Measurements from ENCODE around the gene CHRNB2. TPM values are rescaled to one million over a fixed set of nuclear protein-coding genes. Genes with fewer than 3 reads are reported as not detected.

Gene CHRNB2
- total and polyA plus RNA-seq, 9 of the 15 experiments (the other 6 are each of a cell fraction or from before 2014, with no cell fraction given) = 0.01 TPM; not detected in 8

DNA sequence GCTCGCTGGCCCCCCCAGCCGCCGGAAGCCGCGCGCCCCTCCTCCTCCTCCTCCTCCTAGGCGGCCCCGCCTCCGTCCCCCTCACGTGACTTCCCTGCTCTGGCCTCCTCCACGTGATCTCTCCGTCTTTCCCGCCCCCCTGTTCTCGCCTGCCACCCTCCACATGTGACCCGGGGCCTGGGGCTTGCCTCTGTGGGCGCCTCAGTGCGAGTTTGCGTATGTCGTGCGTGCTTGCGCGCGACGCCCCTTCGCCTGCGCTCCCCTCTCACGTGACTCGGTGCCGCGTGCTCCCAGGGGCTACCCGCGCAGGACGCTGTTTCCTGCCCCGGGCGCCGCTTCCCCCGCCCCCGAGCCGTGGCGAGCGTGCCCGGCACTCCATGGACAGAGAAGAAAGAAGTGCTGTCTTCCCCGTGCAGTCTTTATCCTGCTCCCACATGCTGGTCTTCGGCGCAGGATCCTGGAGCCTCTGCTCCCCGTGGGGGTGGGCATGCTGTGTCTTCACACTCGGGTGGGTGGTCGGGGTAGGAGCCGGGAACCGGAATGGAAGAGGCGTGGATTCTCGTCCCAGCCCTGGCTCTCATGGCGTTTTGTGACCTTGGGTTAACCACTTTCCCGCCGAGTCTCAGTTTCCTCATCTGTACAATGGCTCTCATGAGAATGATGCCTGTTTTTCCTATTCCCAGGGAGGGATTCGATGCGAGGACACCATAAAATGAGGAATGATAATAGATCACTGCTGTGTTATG is 8.7 kb upstream of the CHRNB2 start (continued):
- TF ChIP-seq, protein P1, sequence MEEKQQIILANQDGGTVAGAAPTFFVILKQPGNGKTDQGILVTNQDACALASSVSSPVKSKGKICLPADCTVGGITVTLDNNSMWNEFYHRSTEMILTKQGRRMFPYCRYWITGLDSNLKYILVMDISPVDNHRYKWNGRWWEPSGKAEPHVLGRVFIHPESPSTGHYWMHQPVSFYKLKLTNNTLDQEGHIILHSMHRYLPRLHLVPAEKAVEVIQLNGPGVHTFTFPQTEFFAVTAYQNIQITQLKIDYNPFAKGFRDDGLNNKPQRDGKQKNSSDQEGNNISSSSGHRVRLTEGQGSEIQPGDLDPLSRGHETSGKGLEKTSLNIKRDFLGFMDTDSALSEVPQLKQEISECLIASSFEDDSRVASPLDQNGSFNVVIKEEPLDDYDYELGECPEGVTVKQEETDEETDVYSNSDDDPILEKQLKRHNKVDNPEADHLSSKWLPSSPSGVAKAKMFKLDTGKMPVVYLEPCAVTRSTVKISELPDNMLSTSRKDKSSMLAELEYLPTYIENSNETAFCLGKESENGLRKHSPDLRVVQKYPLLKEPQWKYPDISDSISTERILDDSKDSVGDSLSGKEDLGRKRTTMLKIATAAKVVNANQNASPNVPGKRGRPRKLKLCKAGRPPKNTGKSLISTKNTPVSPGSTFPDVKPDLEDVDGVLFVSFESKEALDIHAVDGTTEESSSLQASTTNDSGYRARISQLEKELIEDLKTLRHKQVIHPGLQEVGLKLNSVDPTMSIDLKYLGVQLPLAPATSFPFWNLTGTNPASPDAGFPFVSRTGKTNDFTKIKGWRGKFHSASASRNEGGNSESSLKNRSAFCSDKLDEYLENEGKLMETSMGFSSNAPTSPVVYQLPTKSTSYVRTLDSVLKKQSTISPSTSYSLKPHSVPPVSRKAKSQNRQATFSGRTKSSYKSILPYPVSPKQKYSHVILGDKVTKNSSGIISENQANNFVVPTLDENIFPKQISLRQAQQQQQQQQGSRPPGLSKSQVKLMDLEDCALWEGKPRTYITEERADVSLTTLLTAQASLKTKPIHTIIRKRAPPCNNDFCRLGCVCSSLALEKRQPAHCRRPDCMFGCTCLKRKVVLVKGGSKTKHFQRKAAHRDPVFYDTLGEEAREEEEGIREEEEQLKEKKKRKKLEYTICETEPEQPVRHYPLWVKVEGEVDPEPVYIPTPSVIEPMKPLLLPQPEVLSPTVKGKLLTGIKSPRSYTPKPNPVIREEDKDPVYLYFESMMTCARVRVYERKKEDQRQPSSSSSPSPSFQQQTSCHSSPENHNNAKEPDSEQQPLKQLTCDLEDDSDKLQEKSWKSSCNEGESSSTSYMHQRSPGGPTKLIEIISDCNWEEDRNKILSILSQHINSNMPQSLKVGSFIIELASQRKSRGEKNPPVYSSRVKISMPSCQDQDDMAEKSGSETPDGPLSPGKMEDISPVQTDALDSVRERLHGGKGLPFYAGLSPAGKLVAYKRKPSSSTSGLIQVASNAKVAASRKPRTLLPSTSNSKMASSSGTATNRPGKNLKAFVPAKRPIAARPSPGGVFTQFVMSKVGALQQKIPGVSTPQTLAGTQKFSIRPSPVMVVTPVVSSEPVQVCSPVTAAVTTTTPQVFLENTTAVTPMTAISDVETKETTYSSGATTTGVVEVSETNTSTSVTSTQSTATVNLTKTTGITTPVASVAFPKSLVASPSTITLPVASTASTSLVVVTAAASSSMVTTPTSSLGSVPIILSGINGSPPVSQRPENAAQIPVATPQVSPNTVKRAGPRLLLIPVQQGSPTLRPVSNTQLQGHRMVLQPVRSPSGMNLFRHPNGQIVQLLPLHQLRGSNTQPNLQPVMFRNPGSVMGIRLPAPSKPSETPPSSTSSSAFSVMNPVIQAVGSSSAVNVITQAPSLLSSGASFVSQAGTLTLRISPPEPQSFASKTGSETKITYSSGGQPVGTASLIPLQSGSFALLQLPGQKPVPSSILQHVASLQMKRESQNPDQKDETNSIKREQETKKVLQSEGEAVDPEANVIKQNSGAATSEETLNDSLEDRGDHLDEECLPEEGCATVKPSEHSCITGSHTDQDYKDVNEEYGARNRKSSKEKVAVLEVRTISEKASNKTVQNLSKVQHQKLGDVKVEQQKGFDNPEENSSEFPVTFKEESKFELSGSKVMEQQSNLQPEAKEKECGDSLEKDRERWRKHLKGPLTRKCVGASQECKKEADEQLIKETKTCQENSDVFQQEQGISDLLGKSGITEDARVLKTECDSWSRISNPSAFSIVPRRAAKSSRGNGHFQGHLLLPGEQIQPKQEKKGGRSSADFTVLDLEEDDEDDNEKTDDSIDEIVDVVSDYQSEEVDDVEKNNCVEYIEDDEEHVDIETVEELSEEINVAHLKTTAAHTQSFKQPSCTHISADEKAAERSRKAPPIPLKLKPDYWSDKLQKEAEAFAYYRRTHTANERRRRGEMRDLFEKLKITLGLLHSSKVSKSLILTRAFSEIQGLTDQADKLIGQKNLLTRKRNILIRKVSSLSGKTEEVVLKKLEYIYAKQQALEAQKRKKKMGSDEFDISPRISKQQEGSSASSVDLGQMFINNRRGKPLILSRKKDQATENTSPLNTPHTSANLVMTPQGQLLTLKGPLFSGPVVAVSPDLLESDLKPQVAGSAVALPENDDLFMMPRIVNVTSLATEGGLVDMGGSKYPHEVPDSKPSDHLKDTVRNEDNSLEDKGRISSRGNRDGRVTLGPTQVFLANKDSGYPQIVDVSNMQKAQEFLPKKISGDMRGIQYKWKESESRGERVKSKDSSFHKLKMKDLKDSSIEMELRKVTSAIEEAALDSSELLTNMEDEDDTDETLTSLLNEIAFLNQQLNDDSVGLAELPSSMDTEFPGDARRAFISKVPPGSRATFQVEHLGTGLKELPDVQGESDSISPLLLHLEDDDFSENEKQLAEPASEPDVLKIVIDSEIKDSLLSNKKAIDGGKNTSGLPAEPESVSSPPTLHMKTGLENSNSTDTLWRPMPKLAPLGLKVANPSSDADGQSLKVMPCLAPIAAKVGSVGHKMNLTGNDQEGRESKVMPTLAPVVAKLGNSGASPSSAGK (IDR thresholded peaks at IDR 0.05) = peak; percentile 100
- TF ChIP-seq SRSF7 (optimal IDR thresholded peaks at IDR 0.05; ENCODE audit: low read depth, low read length) = no peak
- TF ChIP-seq GTF2A2 (tag; IDR thresholded peaks at IDR 0.05) = no peak
- TF ChIP-seq, protein P2, sequence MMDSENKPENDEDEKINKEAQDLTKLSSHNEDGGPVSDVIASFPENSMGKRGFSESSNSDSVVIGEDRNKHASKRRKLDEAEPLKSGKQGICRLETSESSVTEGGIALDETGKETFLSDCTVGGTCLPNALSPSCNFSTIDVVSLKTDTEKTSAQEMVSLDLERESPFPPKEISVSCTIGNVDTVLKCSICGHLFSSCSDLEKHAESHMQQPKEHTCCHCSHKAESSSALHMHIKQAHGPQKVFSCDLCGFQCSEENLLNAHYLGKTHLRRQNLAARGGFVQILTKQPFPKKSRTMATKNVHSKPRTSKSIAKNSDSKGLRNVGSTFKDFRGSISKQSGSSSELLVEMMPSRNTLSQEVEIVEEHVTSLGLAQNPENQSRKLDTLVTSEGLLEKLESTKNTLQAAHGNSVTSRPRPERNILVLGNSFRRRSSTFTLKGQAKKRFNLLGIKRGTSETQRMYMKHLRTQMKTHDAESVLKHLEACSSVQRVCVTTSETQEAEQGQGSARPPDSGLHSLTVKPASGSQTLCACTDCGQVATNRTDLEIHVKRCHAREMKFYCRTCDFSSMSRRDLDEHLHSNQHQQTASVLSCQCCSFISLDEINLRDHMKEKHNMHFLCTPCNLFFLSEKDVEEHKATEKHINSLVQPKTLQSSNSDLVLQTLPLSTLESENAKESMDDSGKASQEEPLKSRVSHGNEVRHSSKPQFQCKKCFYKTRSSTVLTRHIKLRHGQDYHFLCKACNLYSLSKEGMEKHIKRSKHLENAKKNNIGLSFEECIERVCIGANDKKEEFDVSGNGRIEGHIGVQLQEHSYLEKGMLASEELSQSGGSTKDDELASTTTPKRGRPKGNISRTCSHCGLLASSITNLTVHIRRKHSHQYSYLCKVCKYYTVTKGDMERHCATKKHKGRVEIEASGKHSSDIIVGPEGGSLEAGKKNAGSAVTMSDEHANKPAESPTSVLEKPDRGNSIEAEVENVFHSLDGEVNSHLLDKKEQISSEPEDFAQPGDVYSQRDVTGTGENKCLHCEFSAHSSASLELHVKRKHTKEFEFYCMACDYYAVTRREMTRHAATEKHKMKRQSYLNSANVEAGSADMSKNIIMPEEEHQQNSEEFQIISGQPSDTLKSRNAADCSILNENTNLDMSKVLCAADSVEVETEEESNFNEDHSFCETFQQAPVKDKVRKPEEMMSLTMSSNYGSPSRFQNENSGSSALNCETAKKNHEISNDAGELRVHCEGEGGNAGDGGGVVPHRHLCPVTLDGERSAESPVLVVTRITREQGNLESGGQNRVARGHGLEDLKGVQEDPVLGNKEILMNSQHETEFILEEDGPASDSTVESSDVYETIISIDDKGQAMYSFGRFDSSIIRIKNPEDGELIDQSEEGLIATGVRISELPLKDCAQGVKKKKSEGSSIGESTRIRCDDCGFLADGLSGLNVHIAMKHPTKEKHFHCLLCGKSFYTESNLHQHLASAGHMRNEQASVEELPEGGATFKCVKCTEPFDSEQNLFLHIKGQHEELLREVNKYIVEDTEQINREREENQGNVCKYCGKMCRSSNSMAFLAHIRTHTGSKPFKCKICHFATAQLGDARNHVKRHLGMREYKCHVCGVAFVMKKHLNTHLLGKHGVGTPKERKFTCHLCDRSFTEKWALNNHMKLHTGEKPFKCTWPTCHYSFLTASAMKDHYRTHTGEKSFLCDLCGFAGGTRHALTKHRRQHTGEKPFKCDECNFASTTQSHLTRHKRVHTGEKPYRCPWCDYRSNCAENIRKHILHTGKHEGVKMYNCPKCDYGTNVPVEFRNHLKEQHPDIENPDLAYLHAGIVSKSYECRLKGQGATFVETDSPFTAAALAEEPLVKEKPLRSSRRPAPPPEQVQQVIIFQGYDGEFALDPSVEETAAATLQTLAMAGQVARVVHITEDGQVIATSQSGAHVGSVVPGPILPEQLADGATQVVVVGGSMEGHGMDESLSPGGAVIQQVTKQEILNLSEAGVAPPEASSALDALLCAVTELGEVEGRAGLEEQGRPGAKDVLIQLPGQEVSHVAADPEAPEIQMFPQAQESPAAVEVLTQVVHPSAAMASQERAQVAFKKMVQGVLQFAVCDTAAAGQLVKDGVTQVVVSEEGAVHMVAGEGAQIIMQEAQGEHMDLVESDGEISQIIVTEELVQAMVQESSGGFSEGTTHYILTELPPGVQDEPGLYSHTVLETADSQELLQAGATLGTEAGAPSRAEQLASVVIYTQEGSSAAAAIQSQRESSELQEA (IDR thresholded peaks at IDR 0.05; ENCODE audit: low read depth) = no peak
- peak; percentile 64; the same call in 1 of the 2 replicates for TF ChIP-seq NBN (IDR thresholded peaks at IDR 0.05; ENCODE audit: low read depth)
- TF ChIP-seq HNRNPUL1 (IDR thresholded peaks at IDR 0.05; ENCODE audit: low read length) = no peak
